Sigmoid colon (tissue), 7 donors: ENCODE data around the gene CFAP58. TPM values are rescaled to one million over a fixed set of nuclear protein-coding genes. Genes with fewer than 3 reads are reported as not detected.

Experiments
- DNase-seq: peaks from one replicate; pipeline ENCODE4 v3.0.0-alpha.2; 2019
- H3K27ac ChIP-seq, 4 donors: fragments of 200-600 bp; sonication (generic); one replicate each; pipeline ENCODE4 v1.5.1; 2016 to 2019; ENCODE audit warnings: mild to moderate bottlenecking in 1 of 4
- H3K27me3 ChIP-seq, 3 donors: fragments of 200-600 bp; sonication (generic); one replicate each; pipeline ENCODE4 v1.5.1; 2019; ENCODE audit warnings: mild to moderate bottlenecking in 1 of 3
- H3K36me3 ChIP-seq, 4 donors: fragments of 200-600 bp; sonication (generic); one replicate each; pipeline ENCODE4 v1.5.1; 2016 to 2019
- H3K4me1 ChIP-seq, 4 donors: fragments of 200-600 bp; sonication (generic); one replicate each; pipeline ENCODE4 v1.5.1; 2017 to 2019
- H3K4me3 ChIP-seq, 4 donors: fragments of 200-600 bp; sonication (generic); one replicate each; pipeline ENCODE4 v1.5.1; 2017 to 2019; ENCODE audit warnings: mild to moderate bottlenecking in 2 of 4, moderate library complexity in 1 of 4
- H3K9me3 ChIP-seq, 4 donors: fragments of 200-600 bp in 3 of 4; sonication (generic) in 3 of 4; one replicate each; pipeline versions ENCODE4 v1.5.1 to v1.6.1; 2013 to 2019
- EP300 ChIP-seq, 4 donors: sonication (generic); formaldehyde crosslinking; IDR thresholded peaks; one replicate each; pipeline ENCODE4 v1.6.1; 2017; ENCODE audit warnings: antibody characterized with exemption in 4 of 4
- POLR2A ChIP-seq, 2 donors: fragments of 450-650 bp; IDR thresholded peaks; one replicate each; pipeline ENCODE4 v1.6.1; 2016; ENCODE audit warnings: antibody characterized with exemption in 2 of 2, mild to moderate bottlenecking in 2 of 2, moderate library complexity in 2 of 2
- POLR2AphosphoS5 ChIP-seq, 4 donors: sonication (generic); formaldehyde crosslinking; IDR thresholded peaks; one replicate each; pipeline ENCODE4 v1.6.1; 2017; ENCODE audit warnings: antibody characterized with exemption in 4 of 4
- WGBS, 2 donors: extraction: QIAGEN DNeasy Blood & Tissue Kit; methylation state at CpG; one replicate each; pipeline ENCODE4 v1.1.7; 2013; 5-methylcytosine and 5-hydroxymethylcytosine counted together
- intact Hi-C: fragments of 100-400 bp; cut with DNase I; formaldehyde crosslinking; loops from one replicate; pipeline ENCODE4 v1.15.1; 2023
- polyA plus RNA-seq, 3 donors: library from polyadenylated mRNA; stranded (reverse); fragments of 200-250 nt; gene quantifications; one replicate each; pipeline ENCODE4 v1.2.3, GENCODE V29; 2013
- total RNA-seq, 4 donors: library from RNA; depleted of rRNA; stranded (reverse); fragments of >200 nt; gene quantifications; one replicate each; pipeline ENCODE4 v1.1.0, GENCODE V29; 2016
- TF ChIP-seq, protein P1 (sequence below), 4 experiments: fragments of 450-650 bp in 3 of 4; fragments of 200-600 bp in 1 of 4; IDR thresholded peaks; one replicate each; pipeline ENCODE4 v1.5.1; 2016 to 2019; ENCODE audit warnings: antibody characterized with exemption in 4 of 4, mild to moderate bottlenecking in 3 of 4, moderate library complexity in 2 of 4
- donor health status: healthy with polysubstance abuse.
- donor health status: Bipolar disorder and iron deficiency.
- donor health status: healthy.

Gene CFAP58
- total and polyA plus RNA-seq, 7 donors: 0.09 to 1.1 (median 0.55) TPM; not detected in 2

DNA sequence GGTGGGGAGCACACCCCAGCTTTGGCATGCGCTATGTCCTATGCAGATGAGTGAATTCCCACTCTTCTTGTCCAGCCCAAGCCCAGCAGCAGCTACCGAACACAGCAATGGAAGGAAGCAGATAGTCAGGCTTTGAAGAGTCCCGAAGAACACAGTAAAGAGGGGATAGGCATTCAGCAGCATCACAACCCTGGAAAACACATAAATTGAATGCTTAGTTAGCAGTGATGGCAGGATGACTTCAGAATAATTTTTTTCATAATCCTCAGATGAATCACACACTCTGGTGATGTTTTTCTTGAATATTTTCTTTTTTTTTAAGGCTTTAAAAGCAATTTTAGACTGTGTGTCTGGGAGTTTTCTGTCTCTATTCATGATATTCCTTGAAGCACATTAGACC is 95.8 kb downstream of the CFAP58 start:
- DNase-seq: no peak
- TF ChIP-seq POLR2A (IDR thresholded peaks at IDR 0.05): no peak
- TF ChIP-seq, protein P1, sequence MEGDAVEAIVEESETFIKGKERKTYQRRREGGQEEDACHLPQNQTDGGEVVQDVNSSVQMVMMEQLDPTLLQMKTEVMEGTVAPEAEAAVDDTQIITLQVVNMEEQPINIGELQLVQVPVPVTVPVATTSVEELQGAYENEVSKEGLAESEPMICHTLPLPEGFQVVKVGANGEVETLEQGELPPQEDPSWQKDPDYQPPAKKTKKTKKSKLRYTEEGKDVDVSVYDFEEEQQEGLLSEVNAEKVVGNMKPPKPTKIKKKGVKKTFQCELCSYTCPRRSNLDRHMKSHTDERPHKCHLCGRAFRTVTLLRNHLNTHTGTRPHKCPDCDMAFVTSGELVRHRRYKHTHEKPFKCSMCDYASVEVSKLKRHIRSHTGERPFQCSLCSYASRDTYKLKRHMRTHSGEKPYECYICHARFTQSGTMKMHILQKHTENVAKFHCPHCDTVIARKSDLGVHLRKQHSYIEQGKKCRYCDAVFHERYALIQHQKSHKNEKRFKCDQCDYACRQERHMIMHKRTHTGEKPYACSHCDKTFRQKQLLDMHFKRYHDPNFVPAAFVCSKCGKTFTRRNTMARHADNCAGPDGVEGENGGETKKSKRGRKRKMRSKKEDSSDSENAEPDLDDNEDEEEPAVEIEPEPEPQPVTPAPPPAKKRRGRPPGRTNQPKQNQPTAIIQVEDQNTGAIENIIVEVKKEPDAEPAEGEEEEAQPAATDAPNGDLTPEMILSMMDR (IDR thresholded peaks at IDR 0.05): no peak
- TF ChIP-seq POLR2AphosphoS5 (IDR thresholded peaks at IDR 0.05): no peak
- no peak for TF ChIP-seq EP300 (IDR thresholded peaks at IDR 0.05)
- H3K27ac ChIP-seq: no peak overlapping the region
- no peaks in the 10 kb centered on the region for H3K36me3 ChIP-seq
- no peak overlapping the region for H3K4me3 ChIP-seq
- no peaks in the 10 kb centered on the region for H3K4me1 ChIP-seq
- WGBS, 2 donors: 78 to 80% methylated on average over 3 of the region's 3 CpGs
- no peaks in the 10 kb centered on the region for H3K27me3 ChIP-seq
- intact Hi-C loops: no loop called here
- no peaks in the 10 kb centered on the region for H3K9me3 ChIP-seq

DNA sequence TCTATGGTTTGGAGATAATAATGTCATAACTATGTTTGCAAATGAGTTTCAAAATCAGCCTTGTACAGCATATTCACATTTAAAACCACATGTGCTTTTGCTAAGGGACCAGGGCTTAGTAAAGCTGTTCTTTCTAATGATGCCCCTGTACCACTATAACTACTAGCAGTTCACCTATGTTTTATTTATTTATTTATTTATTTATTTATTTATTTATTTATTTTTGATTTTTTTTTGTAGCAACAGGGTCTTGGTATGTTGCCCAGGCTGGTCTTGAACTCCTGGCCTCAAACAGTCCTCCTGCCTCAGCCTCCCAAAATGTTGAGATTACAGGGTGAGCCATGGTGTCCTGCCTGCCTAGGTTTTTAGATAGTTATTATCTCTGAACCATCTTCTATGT is 96.9 kb downstream of the CFAP58 start:
- DNase-seq: no peak
- no peak overlapping the region for H3K27ac ChIP-seq
- intact Hi-C loops: no loop called here
- no peaks in the 10 kb centered on the region for H3K27me3 ChIP-seq
- H3K9me3 ChIP-seq: no peaks in the 10 kb centered on the region
- H3K36me3 ChIP-seq: no peaks in the 10 kb centered on the region
- H3K4me3 ChIP-seq: no peak overlapping the region
- TF ChIP-seq, protein P1 (IDR thresholded peaks at IDR 0.05): no peak
- TF ChIP-seq EP300 (IDR thresholded peaks at IDR 0.05) (no peak), POLR2A (IDR thresholded peaks at IDR 0.05) (no peak), POLR2AphosphoS5 (IDR thresholded peaks at IDR 0.05) (no peak)
- H3K4me1 ChIP-seq: no peaks in the 10 kb centered on the region

DNA sequence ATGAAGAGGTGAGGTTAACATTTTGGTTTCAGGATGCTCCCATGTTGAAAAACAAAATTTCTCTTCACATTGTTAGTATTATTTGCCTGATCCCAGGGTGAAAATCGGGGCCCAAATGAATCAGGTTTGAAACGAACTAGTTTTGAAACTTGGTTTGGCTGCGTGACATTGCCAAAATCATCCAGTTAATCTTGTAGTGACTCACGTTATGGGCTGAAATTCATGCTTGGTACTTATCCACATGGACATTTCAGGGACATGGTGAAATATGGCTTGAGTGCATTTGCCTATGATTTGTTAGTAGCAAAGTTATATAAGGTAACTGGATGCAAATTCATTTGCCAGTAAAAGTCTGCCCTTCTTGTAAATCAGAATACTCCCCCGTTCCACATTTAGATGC is 97.3 kb downstream of the CFAP58 start:
- intact Hi-C loops: no loop called here
- no peak for DNase-seq
- TF ChIP-seq EP300 (IDR thresholded peaks at IDR 0.05): no peak
- no peak for TF ChIP-seq POLR2A (IDR thresholded peaks at IDR 0.05)
- no peak for TF ChIP-seq POLR2AphosphoS5 (IDR thresholded peaks at IDR 0.05)
- TF ChIP-seq, protein P1 (IDR thresholded peaks at IDR 0.05): no peak
- H3K27me3 ChIP-seq: no peaks in the 10 kb centered on the region
- no peaks in the 10 kb centered on the region for H3K4me1 ChIP-seq
- H3K4me3 ChIP-seq: no peak overlapping the region
- no peak overlapping the region for H3K27ac ChIP-seq
- H3K36me3 ChIP-seq: no peaks in the 10 kb centered on the region
- no peaks in the 10 kb centered on the region for H3K9me3 ChIP-seq
- WGBS, 2 donors: 81 to 83% methylated on average over 5 of the region's 5 CpGs

DNA sequence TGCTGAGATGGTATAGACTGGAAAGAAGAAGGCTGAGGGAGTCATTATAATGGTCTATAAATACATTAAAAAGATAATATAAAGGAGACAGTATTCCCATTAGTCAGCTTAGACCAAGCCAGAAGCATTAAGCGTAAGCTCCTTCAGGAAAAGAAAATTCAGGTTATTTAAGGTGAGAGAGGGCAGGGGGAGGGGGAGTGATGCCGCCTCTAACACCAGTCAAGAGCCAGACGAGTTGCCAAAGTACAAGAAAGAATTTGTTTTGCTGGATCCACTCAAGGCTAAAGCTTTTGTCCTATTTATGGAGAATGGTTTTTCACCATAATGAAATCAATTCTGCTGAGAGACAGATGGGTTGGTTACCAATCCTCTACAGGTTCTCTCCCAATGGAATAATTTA is 99.3 kb downstream of the CFAP58 start:
- TF ChIP-seq POLR2AphosphoS5 (IDR thresholded peaks at IDR 0.05): no peak
- TF ChIP-seq POLR2A (IDR thresholded peaks at IDR 0.05): no peak
- TF ChIP-seq, protein P1 (IDR thresholded peaks at IDR 0.05): no peak
- no peak for TF ChIP-seq EP300 (IDR thresholded peaks at IDR 0.05)
- Histone ChIP-seq H3K27me3 (no peaks in the 10 kb centered on the region), H3K4me3 (no peak overlapping the region), H3K36me3 (no peaks in the 10 kb centered on the region), H3K9me3 (no peaks in the 10 kb centered on the region), H3K27ac (no peak overlapping the region), H3K4me1 (no peaks in the 10 kb centered on the region)
- intact Hi-C loops: no loop called here
- WGBS, 2 donors: 71 to 85% methylated on average over 3 of the region's 3 CpGs
- DNase-seq: no peak

DNA sequence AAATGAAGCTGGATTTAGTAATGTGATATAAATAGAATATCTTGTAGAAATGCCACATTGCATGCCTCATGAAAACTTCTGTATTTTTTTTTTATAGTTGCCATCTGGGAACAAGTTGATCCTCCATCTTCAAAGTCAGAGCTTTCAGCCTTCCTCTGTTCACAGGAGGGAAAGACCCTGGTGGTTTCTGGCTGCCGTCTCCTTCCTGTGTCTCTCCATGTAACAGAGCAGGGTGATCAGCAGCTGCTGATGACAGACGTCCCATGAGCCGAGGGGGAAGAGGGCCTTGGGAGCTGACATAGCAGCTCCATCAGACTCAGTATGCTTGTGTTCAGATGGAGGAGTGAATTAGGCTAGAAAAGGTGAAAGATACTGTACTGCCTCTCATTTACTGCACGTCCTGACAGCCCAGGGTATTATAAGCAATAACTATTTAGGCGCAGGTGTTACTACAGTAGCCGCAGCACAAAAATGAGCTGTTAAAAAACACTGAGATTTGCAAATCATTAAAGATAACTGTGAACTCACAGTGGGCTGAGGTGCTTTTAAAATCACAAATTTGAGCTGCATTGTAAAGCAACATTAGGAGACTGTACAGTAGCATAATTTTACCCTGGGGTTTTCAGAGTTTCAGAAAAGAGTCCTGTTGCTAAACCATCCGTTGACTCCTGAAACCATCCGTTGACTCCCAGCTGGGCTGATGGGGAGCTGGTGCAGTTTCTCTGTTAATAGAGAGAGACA is 103.3 kb downstream of the CFAP58 start:
- Histone ChIP-seq H3K36me3 (no peaks in the 10 kb centered on the region), H3K27me3 (no peaks in the 10 kb centered on the region), H3K4me1 (no peaks in the 10 kb centered on the region), H3K27ac (no peak overlapping the region), H3K4me3 (no peak overlapping the region), H3K9me3 (no peaks in the 10 kb centered on the region)
- intact Hi-C loops: no loop called here
- WGBS, 2 donors: 45 to 61% methylated on average over 8 of the region's 8 CpGs
- TF ChIP-seq POLR2A (IDR thresholded peaks at IDR 0.05): no peak
- no peak for TF ChIP-seq EP300 (IDR thresholded peaks at IDR 0.05)
- TF ChIP-seq, protein P1 (IDR thresholded peaks at IDR 0.05): no peak
- no peak for TF ChIP-seq POLR2AphosphoS5 (IDR thresholded peaks at IDR 0.05)
- DNase-seq: no peak
